Sigmoid colon (tissue), 4 donors: Measurements from ENCODE around the gene TMEM165.

Source experiments
- CTCF ChIP-seq, 4 experiments: fragments of 450-650 bp in 3 of 4; fragments of 200-600 bp in 1 of 4; IDR thresholded peaks; one replicate each; pipeline ENCODE4 v1.5.1; 2016 to 2019; ENCODE audit warnings: antibody characterized with exemption in 4 of 4, mild to moderate bottlenecking in 3 of 4, moderate library complexity in 2 of 4
- EP300 ChIP-seq, 4 donors: sonication (generic); formaldehyde crosslinking; IDR thresholded peaks; one replicate each; pipeline ENCODE4 v1.6.1; 2017; ENCODE audit warnings: antibody characterized with exemption in 4 of 4
- POLR2A ChIP-seq, 2 donors: fragments of 450-650 bp; IDR thresholded peaks; one replicate each; pipeline ENCODE4 v1.6.1; 2016; ENCODE audit warnings: antibody characterized with exemption in 2 of 2, mild to moderate bottlenecking in 2 of 2, moderate library complexity in 2 of 2
- POLR2AphosphoS5 ChIP-seq, 4 donors: sonication (generic); formaldehyde crosslinking; IDR thresholded peaks; one replicate each; pipeline ENCODE4 v1.6.1; 2017; ENCODE audit warnings: antibody characterized with exemption in 4 of 4

DNA sequence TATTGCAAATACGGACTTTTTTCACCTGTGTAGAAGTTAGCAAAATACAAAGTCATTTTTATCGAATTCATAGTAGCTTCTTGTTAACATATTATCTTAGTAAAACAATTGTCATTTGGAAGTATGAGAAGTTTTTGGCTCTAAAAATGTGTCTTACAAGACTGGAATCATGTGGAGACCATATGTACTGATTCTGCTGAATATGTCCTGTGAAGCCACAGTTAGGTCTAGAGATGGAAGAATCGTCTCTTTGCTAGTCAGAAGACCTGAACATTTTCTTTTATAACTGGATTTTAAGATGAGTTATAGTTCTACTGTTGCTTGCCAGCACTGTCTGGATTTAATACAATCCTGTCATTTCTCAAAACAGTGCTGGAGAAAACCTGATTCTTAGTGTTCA lies 29.0 kb downstream of the TMEM165 start:
- TF ChIP-seq CTCF (IDR thresholded peaks at IDR 0.05) (no peak), POLR2AphosphoS5 (IDR thresholded peaks at IDR 0.05) (no peak), POLR2A (IDR thresholded peaks at IDR 0.05) (no peak), EP300 (IDR thresholded peaks at IDR 0.05) (no peak)
